ENCODE results near the gene SMIM35. TPM values are rescaled to one million over a fixed set of nuclear protein-coding genes. Genes with fewer than 3 reads are reported as not detected.

The SMIM35 gene
- total RNA-seq, 1 donor from 2014 or later: not detected

- TF ChIP-seq, protein P1, sequence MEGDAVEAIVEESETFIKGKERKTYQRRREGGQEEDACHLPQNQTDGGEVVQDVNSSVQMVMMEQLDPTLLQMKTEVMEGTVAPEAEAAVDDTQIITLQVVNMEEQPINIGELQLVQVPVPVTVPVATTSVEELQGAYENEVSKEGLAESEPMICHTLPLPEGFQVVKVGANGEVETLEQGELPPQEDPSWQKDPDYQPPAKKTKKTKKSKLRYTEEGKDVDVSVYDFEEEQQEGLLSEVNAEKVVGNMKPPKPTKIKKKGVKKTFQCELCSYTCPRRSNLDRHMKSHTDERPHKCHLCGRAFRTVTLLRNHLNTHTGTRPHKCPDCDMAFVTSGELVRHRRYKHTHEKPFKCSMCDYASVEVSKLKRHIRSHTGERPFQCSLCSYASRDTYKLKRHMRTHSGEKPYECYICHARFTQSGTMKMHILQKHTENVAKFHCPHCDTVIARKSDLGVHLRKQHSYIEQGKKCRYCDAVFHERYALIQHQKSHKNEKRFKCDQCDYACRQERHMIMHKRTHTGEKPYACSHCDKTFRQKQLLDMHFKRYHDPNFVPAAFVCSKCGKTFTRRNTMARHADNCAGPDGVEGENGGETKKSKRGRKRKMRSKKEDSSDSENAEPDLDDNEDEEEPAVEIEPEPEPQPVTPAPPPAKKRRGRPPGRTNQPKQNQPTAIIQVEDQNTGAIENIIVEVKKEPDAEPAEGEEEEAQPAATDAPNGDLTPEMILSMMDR (IDR thresholded peaks at IDR 0.05; ENCODE audit: partially characterized antibody, unreplicated experiment): no peak
- Mint-ChIP-seq H3K9me3 (ENCODE audit: unreplicated experiment) (peaks cover 3% of the 10 kb centered on the region), H3K4me3 (ENCODE audit: unreplicated experiment) (no peak overlapping the region), H3K27ac (ENCODE audit: unreplicated experiment) (no peak overlapping the region), H3K27me3 (ENCODE audit: unreplicated experiment) (peaks cover 3% of the 10 kb centered on the region), H3K4me1 (ENCODE audit: low read depth, unreplicated experiment) (no peaks in the 10 kb centered on the region), H3K36me3 (ENCODE audit: unreplicated experiment) (peaks cover 5% of the 10 kb centered on the region)
- DNase-seq: no peak
Measured at GRCh38 chr11:117996058-117996457, 90.7 kb downstream of the SMIM35 start.

GRCh38 chr11:117995472-117995871 is 91.3 kb downstream of the SMIM35 start:
- Mint-ChIP-seq H3K36me3 (ENCODE audit: unreplicated experiment) (peaks cover 5% of the 10 kb centered on the region), H3K4me3 (ENCODE audit: unreplicated experiment) (no peak overlapping the region), H3K27ac (ENCODE audit: unreplicated experiment) (no peak overlapping the region), H3K4me1 (ENCODE audit: low read depth, unreplicated experiment) (no peaks in the 10 kb centered on the region), H3K9me3 (ENCODE audit: unreplicated experiment) (peaks cover 3% of the 10 kb centered on the region), H3K27me3 (ENCODE audit: unreplicated experiment) (peaks cover 3% of the 10 kb centered on the region)
- TF ChIP-seq, protein P1 (IDR thresholded peaks at IDR 0.05; ENCODE audit: partially characterized antibody, unreplicated experiment): no peak
- DNase-seq: no peak

DNA sequence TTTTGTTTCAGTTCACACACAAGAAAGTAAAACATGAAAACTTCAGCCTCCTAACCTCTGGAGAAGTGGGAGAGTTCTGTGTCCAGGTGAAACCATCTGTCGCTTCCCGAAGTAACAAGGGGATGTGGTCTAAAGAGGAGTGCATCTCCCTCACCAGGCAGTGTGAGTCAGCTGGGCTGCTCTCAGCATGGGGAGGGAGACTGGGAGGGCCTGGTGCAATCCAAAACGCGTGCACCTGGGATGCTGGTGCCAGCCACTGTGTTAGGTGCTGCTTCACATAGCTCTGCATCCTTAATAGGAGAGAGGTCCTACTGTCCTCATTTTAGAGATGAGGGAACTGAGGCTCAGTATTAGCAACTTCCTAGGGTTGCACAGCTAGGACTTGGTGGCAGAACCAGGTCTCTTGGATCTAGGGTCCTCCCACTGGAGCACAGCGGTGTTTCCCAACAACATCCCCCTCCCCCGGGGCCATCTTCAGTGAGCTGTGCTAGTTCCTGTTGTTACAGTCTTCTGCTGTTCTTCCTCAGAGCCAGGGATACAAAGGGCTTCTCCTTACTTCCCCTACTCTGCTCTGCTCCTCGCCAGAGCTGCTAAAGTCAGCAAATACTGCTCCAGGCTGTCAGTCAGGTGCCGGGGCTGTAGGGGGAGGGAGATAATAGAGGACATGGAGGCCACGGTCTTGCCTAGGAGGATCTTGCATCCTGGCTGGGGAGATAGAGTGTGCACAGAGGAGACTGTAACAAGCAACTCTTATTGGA is 92.6 kb downstream of the SMIM35 start:
- no peak for DNase-seq
- Mint-ChIP-seq H3K9me3 (ENCODE audit: unreplicated experiment) (peaks cover 3% of the 10 kb centered on the region), H3K4me1 (ENCODE audit: low read depth, unreplicated experiment) (no peaks in the 10 kb centered on the region), H3K4me3 (ENCODE audit: unreplicated experiment) (no peak overlapping the region), H3K27me3 (ENCODE audit: unreplicated experiment) (peaks cover 3% of the 10 kb centered on the region), H3K27ac (ENCODE audit: unreplicated experiment) (no peak overlapping the region), H3K36me3 (ENCODE audit: unreplicated experiment) (peaks cover 5% of the 10 kb centered on the region)
- TF ChIP-seq, protein P1 (IDR thresholded peaks at IDR 0.05; ENCODE audit: partially characterized antibody, unreplicated experiment): no peak

- Mint-ChIP-seq H3K27me3 (ENCODE audit: unreplicated experiment) (peaks cover 2% of the 10 kb centered on the region), H3K4me3 (ENCODE audit: unreplicated experiment) (no peak overlapping the region), H3K27ac (ENCODE audit: unreplicated experiment) (no peak overlapping the region), H3K9me3 (ENCODE audit: unreplicated experiment) (peaks cover 1% of the 10 kb centered on the region), H3K36me3 (ENCODE audit: unreplicated experiment) (peaks cover 3% of the 10 kb centered on the region), H3K4me1 (ENCODE audit: low read depth, unreplicated experiment) (peaks cover under 1% of the 10 kb centered on the region)
- no peak for DNase-seq
- TF ChIP-seq, protein P1 (IDR thresholded peaks at IDR 0.05; ENCODE audit: partially characterized antibody, unreplicated experiment): no peak
Measured at GRCh38 chr11:117992620-117993019, 94.1 kb downstream of the SMIM35 start.

- no peaks in the 10 kb centered on the region for H3K36me3 Mint-ChIP-seq (ENCODE audit: unreplicated experiment)
- H3K27ac Mint-ChIP-seq (ENCODE audit: unreplicated experiment): no peak overlapping the region
- no peak for DNase-seq
- H3K4me1 Mint-ChIP-seq (ENCODE audit: low read depth, unreplicated experiment): peaks cover 6% of the 10 kb centered on the region
- H3K4me3 Mint-ChIP-seq (ENCODE audit: unreplicated experiment): no peak overlapping the region
- H3K27me3 Mint-ChIP-seq (ENCODE audit: unreplicated experiment): peaks cover 5% of the 10 kb centered on the region
- TF ChIP-seq, protein P1 (IDR thresholded peaks at IDR 0.05; ENCODE audit: partially characterized antibody, unreplicated experiment): no peak
- H3K9me3 Mint-ChIP-seq (ENCODE audit: unreplicated experiment): peaks cover 4% of the 10 kb centered on the region
Measured at GRCh38 chr11:117992136-117992535, 94.6 kb downstream of the SMIM35 start.

All from glutamatergic neuron (in vitro differentiated cells).